ENCODE measurements around the gene MTA1. TPM values are rescaled to one million over a fixed set of nuclear protein-coding genes. Genes with fewer than 3 reads are reported as not detected.
A peak's percentile ranks its signal among the peaks of the same experiment; 100 is the strongest.

The MTA1 gene
- total RNA-seq: 192 TPM
- long read RNA-seq, transcript MTA1-201 (21 exons, 2,876 nt): minor isoform, 23 of 131 reads
- long read RNA-seq, transcript MTA1-212 (2 exons, 700 nt): minor isoform, 15 of 131 reads
- long read RNA-seq, transcript MTA1-211 (3 exons, 842 nt): minor isoform, 19 of 131 reads
- long read RNA-seq, transcript MTA1-215 (4 exons, 509 nt): major isoform, 26 of 131 reads
- long read RNA-seq, partial matches to known transcripts: 10 of 131 reads
- long read RNA-seq, other reads (novel, unspliced or antisense): 28 of 131 reads

GRCh38 chr14:105419195-105420091 is at the start of gene MTA1:
TSS of gene MTA1 (plus strand) at chr14:105419827. CDS start at chr14:105420036, 209 bp downstream.
- Histone ChIP-seq H3K27ac (replicated peaks) (peak within 1 kb of the TSS; percentile 87), H3K9me3 (replicated peaks) (no peaks in the 10 kb centered on the region), H3K4me3 (peak within 1 kb of the TSS; percentile 82), H3K27me3 (ENCODE audit: low read depth) (no peaks in the 10 kb centered on the region), H3K4me1 (peaks cover 66% of the 10 kb centered on the region), H3K36me3 (no peaks in the 10 kb centered on the region)
- intact Hi-C loops (cut with micrococcal nuclease): no loop called here
- TF ChIP-seq, protein P1, sequence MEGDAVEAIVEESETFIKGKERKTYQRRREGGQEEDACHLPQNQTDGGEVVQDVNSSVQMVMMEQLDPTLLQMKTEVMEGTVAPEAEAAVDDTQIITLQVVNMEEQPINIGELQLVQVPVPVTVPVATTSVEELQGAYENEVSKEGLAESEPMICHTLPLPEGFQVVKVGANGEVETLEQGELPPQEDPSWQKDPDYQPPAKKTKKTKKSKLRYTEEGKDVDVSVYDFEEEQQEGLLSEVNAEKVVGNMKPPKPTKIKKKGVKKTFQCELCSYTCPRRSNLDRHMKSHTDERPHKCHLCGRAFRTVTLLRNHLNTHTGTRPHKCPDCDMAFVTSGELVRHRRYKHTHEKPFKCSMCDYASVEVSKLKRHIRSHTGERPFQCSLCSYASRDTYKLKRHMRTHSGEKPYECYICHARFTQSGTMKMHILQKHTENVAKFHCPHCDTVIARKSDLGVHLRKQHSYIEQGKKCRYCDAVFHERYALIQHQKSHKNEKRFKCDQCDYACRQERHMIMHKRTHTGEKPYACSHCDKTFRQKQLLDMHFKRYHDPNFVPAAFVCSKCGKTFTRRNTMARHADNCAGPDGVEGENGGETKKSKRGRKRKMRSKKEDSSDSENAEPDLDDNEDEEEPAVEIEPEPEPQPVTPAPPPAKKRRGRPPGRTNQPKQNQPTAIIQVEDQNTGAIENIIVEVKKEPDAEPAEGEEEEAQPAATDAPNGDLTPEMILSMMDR (IDR thresholded peaks at IDR 0.05; ENCODE audit: borderline replicate concordance): no peak
- DNase-seq: peak; percentile 56

DNA sequence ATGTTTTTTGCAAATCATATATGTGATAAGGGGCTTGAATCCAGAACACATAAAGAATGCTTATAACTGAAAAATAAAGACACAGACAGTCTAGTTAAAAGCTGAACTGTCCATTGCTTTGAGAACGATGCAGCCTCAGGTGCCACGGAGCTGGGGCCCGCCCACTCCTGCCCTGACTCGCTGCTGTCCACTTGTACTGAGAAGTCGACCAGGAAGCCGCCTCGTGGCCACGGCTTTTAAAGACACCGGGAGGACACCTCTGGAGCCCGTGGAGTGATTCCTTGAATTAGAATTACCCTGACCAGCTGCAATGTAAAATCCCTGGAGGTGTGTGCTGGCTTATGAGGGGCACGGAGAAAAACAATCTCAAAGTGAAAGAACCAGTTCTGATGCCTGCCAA is 45.2 kb upstream of the MTA1 start:
- TF ChIP-seq, protein P1 (IDR thresholded peaks at IDR 0.05; ENCODE audit: borderline replicate concordance): no peak
- H3K4me1 ChIP-seq: no peaks in the 10 kb centered on the region
- no peak overlapping the region for H3K4me3 ChIP-seq
- no peak overlapping the region for H3K27ac ChIP-seq (replicated peaks)
- intact Hi-C loops (cut with micrococcal nuclease): no loop called here
- H3K36me3 ChIP-seq: peaks cover 17% of the 10 kb centered on the region
- no peaks in the 10 kb centered on the region for H3K9me3 ChIP-seq (replicated peaks)
- no peaks in the 10 kb centered on the region for H3K27me3 ChIP-seq (ENCODE audit: low read depth)
- DNase-seq: no peak

DNA sequence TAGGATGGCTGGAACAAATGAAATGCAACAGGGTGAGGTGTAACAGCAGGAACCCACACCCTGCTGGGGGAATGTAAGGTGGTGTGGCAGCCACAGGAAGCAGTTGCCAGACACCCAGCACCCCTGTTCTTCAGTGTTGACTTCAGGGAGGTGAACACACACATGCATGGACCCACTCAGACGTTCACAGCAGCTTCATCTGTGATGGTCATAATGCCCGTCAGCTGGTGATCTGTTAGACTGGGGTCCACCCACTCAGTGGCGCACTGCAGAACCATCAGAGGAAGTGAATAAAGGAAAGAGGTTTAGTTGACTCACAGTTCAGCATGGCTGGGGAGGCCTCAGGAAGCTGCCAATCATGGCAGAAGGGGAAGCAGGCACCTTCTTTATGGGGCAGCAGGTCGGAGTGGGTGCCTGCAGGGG is 44.0 kb upstream of the MTA1 start:
- intact Hi-C loops (cut with micrococcal nuclease): no loop called here
- no peaks in the 10 kb centered on the region for H3K27me3 ChIP-seq (ENCODE audit: low read depth)
- no peaks in the 10 kb centered on the region for H3K9me3 ChIP-seq (replicated peaks)
- no peak overlapping the region for H3K27ac ChIP-seq (replicated peaks)
- peaks cover 10% of the 10 kb centered on the region for H3K36me3 ChIP-seq
- TF ChIP-seq, protein P1 (IDR thresholded peaks at IDR 0.05; ENCODE audit: borderline replicate concordance): no peak
- H3K4me1 ChIP-seq: no peaks in the 10 kb centered on the region
- no peak overlapping the region for H3K4me3 ChIP-seq
- no peak for DNase-seq

GRCh38 chr14:105376521-105377440 is 42.8 kb upstream of the MTA1 start:
- no peaks in the 10 kb centered on the region for H3K4me1 ChIP-seq
- peaks cover 9% of the 10 kb centered on the region for H3K36me3 ChIP-seq
- H3K9me3 ChIP-seq (replicated peaks): no peaks in the 10 kb centered on the region
- TF ChIP-seq, protein P1 (IDR thresholded peaks at IDR 0.05; ENCODE audit: borderline replicate concordance): no peak
- intact Hi-C loops (cut with micrococcal nuclease): no loop called here
- no peaks in the 10 kb centered on the region for H3K27me3 ChIP-seq (ENCODE audit: low read depth)
- H3K4me3 ChIP-seq: no peak overlapping the region
- H3K27ac ChIP-seq (replicated peaks): no peak overlapping the region
- no peak for DNase-seq

Data from left ventricle myocardium inferior (tissue), 1 donor.